Measurements from ENCODE around the gene L3MBTL4. TPM values are rescaled to one million over a fixed set of nuclear protein-coding genes. Genes with fewer than 3 reads are reported as not detected.

L3MBTL4 gene
- total and polyA plus RNA-seq, 7 donors: 0.04 to 1.3 (median 0.22) TPM

DNA sequence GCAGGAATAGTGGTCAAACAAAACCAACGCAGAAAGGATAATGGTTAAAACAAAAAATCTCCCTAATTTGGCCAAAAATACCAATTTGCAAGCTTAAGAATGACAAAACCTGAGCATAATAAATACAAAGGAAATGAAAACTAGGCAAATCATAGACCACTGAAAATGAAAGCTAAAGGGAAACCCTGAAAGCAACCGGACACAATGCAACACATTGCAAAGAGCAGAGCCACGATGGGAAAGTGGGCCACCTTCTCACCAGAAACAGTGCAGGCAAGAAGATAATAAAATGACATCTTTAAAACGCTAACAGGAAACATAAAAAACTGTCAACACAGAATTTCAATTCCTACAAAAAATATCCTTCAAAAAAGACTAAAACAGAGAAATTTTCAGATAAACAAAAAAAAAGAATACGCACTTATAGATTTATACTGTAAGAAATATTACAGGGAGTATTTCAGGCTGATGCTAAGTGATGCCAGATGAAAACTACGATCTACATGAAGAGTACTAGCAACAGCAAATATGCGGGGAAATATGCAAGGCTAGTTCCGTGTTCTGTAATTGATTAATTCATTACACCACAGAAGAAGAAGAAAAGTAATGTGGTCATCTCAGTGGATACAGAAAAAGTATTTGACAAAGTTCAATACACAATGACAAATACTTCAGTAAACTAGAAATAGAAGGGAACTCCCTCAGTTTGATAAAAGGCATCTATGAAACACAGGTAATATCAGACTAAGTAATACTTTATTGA is 239.5 kb downstream of the L3MBTL4 start:
- no peak for ATAC-seq
- TF ChIP-seq, protein P1, sequence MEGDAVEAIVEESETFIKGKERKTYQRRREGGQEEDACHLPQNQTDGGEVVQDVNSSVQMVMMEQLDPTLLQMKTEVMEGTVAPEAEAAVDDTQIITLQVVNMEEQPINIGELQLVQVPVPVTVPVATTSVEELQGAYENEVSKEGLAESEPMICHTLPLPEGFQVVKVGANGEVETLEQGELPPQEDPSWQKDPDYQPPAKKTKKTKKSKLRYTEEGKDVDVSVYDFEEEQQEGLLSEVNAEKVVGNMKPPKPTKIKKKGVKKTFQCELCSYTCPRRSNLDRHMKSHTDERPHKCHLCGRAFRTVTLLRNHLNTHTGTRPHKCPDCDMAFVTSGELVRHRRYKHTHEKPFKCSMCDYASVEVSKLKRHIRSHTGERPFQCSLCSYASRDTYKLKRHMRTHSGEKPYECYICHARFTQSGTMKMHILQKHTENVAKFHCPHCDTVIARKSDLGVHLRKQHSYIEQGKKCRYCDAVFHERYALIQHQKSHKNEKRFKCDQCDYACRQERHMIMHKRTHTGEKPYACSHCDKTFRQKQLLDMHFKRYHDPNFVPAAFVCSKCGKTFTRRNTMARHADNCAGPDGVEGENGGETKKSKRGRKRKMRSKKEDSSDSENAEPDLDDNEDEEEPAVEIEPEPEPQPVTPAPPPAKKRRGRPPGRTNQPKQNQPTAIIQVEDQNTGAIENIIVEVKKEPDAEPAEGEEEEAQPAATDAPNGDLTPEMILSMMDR (IDR thresholded peaks at IDR 0.05): no peak
- Histone ChIP-seq H3K27me3 (ENCODE audit: insufficient read depth in 3 of 3, low read length in 2 of 3) (no peaks in the 10 kb centered on the region), H3K36me3 (ENCODE audit: insufficient read depth in 1 of 2, low read depth in 1 of 2) (no peaks in the 10 kb centered on the region), H3K27ac (no peak overlapping the region), H3K4me3 (no peak overlapping the region), H3K4me1 (no peaks in the 10 kb centered on the region), H3K9me3 (no peaks in the 10 kb centered on the region)
- WGBS, 3 donors: 89 to 92% (median 90%) methylated on average over 8 of the region's 8 CpGs
- DNase-seq: no peak
- intact Hi-C loops (cut with DNase I): no loop called here

DNA sequence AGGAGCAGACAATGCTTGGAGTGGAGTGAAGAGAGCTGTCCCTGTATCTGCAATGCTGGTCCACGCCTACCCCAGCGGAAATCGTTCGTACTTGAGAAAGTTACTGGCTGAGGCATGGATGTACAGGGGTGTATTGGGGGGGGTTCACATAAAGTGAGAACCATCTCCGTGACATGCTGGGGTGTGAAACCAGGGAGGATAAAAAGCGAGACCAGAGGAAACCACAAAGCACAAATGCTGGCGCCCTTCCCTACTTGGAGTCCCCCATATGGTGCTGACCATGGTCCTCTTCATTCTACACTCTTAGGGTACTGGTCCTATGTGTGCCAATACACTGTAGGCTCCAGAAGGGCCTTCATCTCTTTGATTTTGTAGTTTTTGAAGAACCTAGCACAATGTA is 244.1 kb downstream of the L3MBTL4 start:
- intact Hi-C loops (cut with DNase I): no loop called here

DNA sequence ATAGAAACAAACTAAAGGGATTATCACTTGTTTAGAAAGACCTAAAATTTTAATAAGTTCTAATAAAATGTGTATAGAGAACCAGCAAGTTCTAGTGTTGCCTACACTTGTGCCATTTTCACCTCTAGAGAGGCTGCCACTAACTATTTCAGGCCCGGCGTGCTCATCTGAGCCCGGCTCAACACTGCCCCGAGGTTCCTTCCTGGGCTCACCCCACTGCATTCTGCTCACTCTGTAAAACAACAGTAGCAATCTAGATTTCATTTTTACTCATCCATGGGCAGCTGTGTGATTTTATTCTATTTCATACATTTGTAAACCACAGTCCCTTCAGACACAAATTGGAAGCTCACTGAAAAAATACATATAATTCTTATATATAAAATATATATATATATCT is 253.2 kb downstream of the L3MBTL4 start:
- no peak overlapping the region for H3K27ac ChIP-seq
- TF ChIP-seq, protein P1 (IDR thresholded peaks at IDR 0.05): no peak
- no peaks in the 10 kb centered on the region for H3K27me3 ChIP-seq (ENCODE audit: insufficient read depth in 3 of 3, low read length in 2 of 3)
- no peak overlapping the region for H3K4me3 ChIP-seq
- H3K36me3 ChIP-seq (ENCODE audit: insufficient read depth in 1 of 2, low read depth in 1 of 2): no peaks in the 10 kb centered on the region
- H3K9me3 ChIP-seq: no peaks in the 10 kb centered on the region
- intact Hi-C loops (cut with DNase I): no loop called here
- no peaks in the 10 kb centered on the region for H3K4me1 ChIP-seq
- ATAC-seq: no peak
- no peak for DNase-seq
- WGBS, 3 donors: 86 to 92% (median 91%) methylated on average over 4 of the region's 4 CpGs

More for the DNA sequence above, 244.1 kb downstream of the L3MBTL4 start:
- ATAC-seq: no peak
- H3K4me1 ChIP-seq: no peaks in the 10 kb centered on the region
- TF ChIP-seq, protein P1 (IDR thresholded peaks at IDR 0.05): no peak
- DNase-seq: no peak
- no peaks in the 10 kb centered on the region for H3K9me3 ChIP-seq
- no peaks in the 10 kb centered on the region for H3K36me3 ChIP-seq (ENCODE audit: insufficient read depth in 1 of 2, low read depth in 1 of 2)
- WGBS, 3 donors: 93 to 94% (median 94%) methylated on average over 7 of the region's 7 CpGs
- H3K27ac ChIP-seq: no peak overlapping the region
- H3K27me3 ChIP-seq (ENCODE audit: insufficient read depth in 3 of 3, low read length in 2 of 3): no peaks in the 10 kb centered on the region
- H3K4me3 ChIP-seq: no peak overlapping the region

DNA sequence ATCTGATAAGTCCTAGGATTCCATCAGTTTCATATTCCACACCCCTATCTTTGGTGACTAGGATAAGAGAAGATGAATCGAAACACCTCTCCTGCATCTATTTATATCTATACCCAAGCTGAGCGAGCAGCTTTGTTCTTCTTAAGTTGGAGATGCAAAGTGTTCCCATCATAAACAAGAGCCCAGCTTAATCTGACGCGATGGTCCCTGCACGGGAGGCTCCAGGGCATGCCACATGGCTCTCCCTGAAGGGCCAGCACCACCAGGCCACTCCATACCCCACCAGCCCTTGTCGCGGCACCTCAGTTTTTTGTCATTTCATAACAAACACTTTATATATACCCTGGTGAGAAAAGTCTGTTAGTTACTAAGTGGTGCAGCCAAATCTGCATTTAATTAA is 255.3 kb downstream of the L3MBTL4 start:
- Histone ChIP-seq H3K27ac (no peak overlapping the region), H3K4me3 (no peak overlapping the region), H3K4me1 (no peaks in the 10 kb centered on the region), H3K9me3 (no peaks in the 10 kb centered on the region), H3K36me3 (ENCODE audit: insufficient read depth in 1 of 2, low read depth in 1 of 2) (no peaks in the 10 kb centered on the region), H3K27me3 (ENCODE audit: insufficient read depth in 3 of 3, low read length in 2 of 3) (no peaks in the 10 kb centered on the region)
- intact Hi-C loops (cut with DNase I): no loop called here
- TF ChIP-seq, protein P1 (IDR thresholded peaks at IDR 0.05): no peak
- DNase-seq (no peak), ATAC-seq (no peak)
- WGBS, 3 donors: 94 to 97% (median 96%) methylated on average over 7 of the region's 7 CpGs

DNA sequence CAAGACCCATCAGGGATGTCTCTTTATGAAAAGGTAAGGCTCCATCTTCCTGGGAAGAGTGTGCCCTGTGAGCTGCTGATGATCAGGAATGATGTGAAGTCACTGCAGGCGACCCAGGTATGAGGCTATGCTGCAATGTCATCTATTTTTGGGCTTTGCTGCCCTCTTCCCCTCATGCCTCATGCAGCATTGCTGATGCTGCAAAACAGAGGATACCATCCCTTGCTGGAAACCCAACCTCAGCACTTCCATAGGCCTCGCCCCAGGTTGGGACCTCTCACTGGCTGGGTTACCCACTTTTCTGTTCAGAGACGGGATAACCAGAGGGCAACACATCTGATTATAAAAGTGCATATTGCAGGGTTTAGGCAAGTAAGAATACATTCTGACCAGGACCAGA is 255.8 kb downstream of the L3MBTL4 start:
- no peaks in the 10 kb centered on the region for H3K27me3 ChIP-seq (ENCODE audit: insufficient read depth in 3 of 3, low read length in 2 of 3)
- 89 to 96% (median 94%) methylated on average over 3 of the region's 3 CpGs for WGBS, 3 donors
- DNase-seq: no peak
- H3K9me3 ChIP-seq: no peaks in the 10 kb centered on the region
- H3K4me1 ChIP-seq: no peaks in the 10 kb centered on the region
- no peak overlapping the region for H3K4me3 ChIP-seq
- H3K36me3 ChIP-seq (ENCODE audit: insufficient read depth in 1 of 2, low read depth in 1 of 2): no peaks in the 10 kb centered on the region
- TF ChIP-seq, protein P1 (IDR thresholded peaks at IDR 0.05): no peak
- H3K27ac ChIP-seq: no peak overlapping the region
- intact Hi-C loops (cut with DNase I): no loop called here
- ATAC-seq: no peak
